Measurements from ENCODE around the gene BRI3.

Gene BRI3

GRCh38 chr7:98286701-98287485, 5.4 kb downstream of the BRI3 start:
- DNase-seq (ENCODE audit: low spot score): no peak

GRCh38 chr7:98287486-98287959, 6.0 kb downstream of the BRI3 start:
- no peak for DNase-seq (ENCODE audit: low spot score)

- no peak for DNase-seq (ENCODE audit: low spot score)
These were observed 6.8 kb downstream of the BRI3 start for GRCh38 chr7:98288064-98288823.

GRCh38 chr7:98289333-98289875, 7.9 kb downstream of the BRI3 start:
- no peak for DNase-seq (ENCODE audit: low spot score)

- DNase-seq (ENCODE audit: low spot score): no peak
These were observed 10.2 kb downstream of the BRI3 start for GRCh38 chr7:98291717-98292116.

- no peak for DNase-seq (ENCODE audit: low spot score)
These were observed 11.8 kb downstream of the BRI3 start for GRCh38 chr7:98293265-98293664.

GRCh38 chr7:98293746-98294145, 12.3 kb downstream of the BRI3 start:
- no peak for DNase-seq (ENCODE audit: low spot score)

- no peak for DNase-seq (ENCODE audit: low spot score)
These were observed 12.8 kb downstream of the BRI3 start for GRCh38 chr7:98294326-98294725.

- no peak for DNase-seq (ENCODE audit: low spot score)
These were observed 13.4 kb downstream of the BRI3 start for GRCh38 chr7:98294798-98295382.

- no peak for DNase-seq (ENCODE audit: low spot score)
These were observed 14.1 kb downstream of the BRI3 start for GRCh38 chr7:98295467-98296192.

GRCh38 chr7:98296833-98297232, 15.3 kb downstream of the BRI3 start:
- no peak for DNase-seq (ENCODE audit: low spot score)

- no peak for DNase-seq (ENCODE audit: low spot score)
These were observed 16.3 kb downstream of the BRI3 start for GRCh38 chr7:98297626-98298286.

- no peak for DNase-seq (ENCODE audit: low spot score)
These were observed 19.3 kb downstream of the BRI3 start for GRCh38 chr7:98300595-98301372.

- no peak for DNase-seq (ENCODE audit: low spot score)
These were observed 20.4 kb downstream of the BRI3 start for GRCh38 chr7:98301693-98302470.

- no peak for DNase-seq (ENCODE audit: low spot score)
These were observed 21.8 kb downstream of the BRI3 start for GRCh38 chr7:98303176-98303865.

GRCh38 chr7:98303906-98304305, 22.4 kb downstream of the BRI3 start:
- no peak for DNase-seq (ENCODE audit: low spot score)

- DNase-seq (ENCODE audit: low spot score): no peak
These were observed 24.6 kb downstream of the BRI3 start for GRCh38 chr7:98305951-98306535.

- no peak for DNase-seq (ENCODE audit: low spot score)
These were observed 26.5 kb downstream of the BRI3 start for GRCh38 chr7:98307971-98308466.

- no peak for DNase-seq (ENCODE audit: low spot score)
These were observed 28.1 kb downstream of the BRI3 start for GRCh38 chr7:98309566-98309965.

All from CD4-positive, alpha-beta T cell treated with Interleukin-6 at 100 ng/mL for 8 hours (primary cell).